ENCODE measurements around the gene FAM20A. TPM values are rescaled to one million over a fixed set of nuclear protein-coding genes. Genes with fewer than 3 reads are reported as not detected.

FAM20A gene
- polyA plus RNA-seq, 1 donor (not counting 4 experiments of a cell fraction or from before 2014, with no cell fraction given): not detected

DNA sequence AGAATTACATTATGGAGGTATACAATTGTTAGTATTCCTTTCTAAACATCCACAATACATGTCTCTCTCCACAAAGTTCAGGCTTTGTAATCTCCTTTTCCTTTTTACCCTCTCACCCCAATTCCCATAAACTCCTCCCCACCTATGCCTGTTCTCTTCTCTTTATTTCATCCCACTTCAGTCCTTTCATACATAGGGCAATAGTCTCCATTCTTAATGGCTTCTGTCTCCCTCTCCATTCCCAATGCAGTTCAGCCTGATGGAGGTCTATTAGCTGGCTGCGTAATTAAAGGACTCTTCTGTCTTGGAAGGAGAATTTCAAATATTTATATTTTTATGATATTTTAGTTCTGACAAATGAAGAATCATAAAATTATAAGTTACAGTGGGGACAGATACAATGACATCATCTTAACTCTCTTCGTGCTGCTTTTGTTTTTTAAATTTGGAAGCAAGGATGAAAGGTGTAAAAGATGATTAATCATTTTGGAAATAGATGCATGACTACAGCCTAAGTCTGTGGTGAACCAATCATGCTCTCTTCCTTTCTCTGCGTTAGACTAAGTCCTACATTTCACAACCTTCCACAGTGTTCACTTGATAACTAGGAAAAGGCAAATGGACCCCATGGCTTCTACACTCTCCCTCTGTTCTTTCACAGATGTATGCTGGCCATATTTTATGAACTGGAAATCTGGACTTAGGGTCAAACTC, 11.2 kb upstream of the FAM20A start:
- Histone ChIP-seq H3K4me1 (ENCODE audit: control insufficient read depth, extremely low read depth, insufficient read depth, low read length) (no peaks in the 10 kb centered on the region), H4K20me1 (ENCODE audit: control insufficient read depth, extremely low read depth, insufficient read depth, low read length) (no peaks in the 10 kb centered on the region), H3K79me2 (ENCODE audit: control insufficient read depth, insufficient read depth, low read length) (no peaks in the 10 kb centered on the region), H3K27ac (ENCODE audit: control insufficient read depth, insufficient read depth, low read length) (no peak overlapping the region), H3K4me3 (ENCODE audit: control insufficient read depth in 2 of 3, extremely low read depth in 1 of 3, insufficient read depth in 2 of 3, low read depth in 1 of 3, low read length in 3 of 3) (no peak overlapping the region), H3K4me2 (ENCODE audit: control insufficient read depth, extremely low read depth, insufficient read depth, low read depth, low read length) (no peak overlapping the region), H2AFZ (ENCODE audit: control insufficient read depth, low read length) (no peak overlapping the region), H3K36me3 (ENCODE audit: control insufficient read depth in 2 of 2, extremely low read depth in 1 of 2, insufficient read depth in 2 of 2, low read length in 2 of 2) (no peaks in the 10 kb centered on the region), H3K9me1 (ENCODE audit: control insufficient read depth, extremely low read depth, insufficient read depth, low read length) (no peaks in the 10 kb centered on the region), H3K9me3 (ENCODE audit: control insufficient read depth, low read depth, low read length) (no peaks in the 10 kb centered on the region), H3K9ac (ENCODE audit: control insufficient read depth, extremely low read depth, insufficient read depth, low read length) (no peak overlapping the region), H3K27me3 (ENCODE audit: control insufficient read depth, extremely low read depth, insufficient read depth, low read length) (no peaks in the 10 kb centered on the region)
- dilution Hi-C loops (cut with MboI; ENCODE audit: extremely low pct_ligation_motif_present, low sequenced_read_pairs): no loop called here
- FAIRE-seq (no peak), DNase-seq (ENCODE audit: low read depth, low spot score) (no peak)
- TF ChIP-seq, protein P1, sequence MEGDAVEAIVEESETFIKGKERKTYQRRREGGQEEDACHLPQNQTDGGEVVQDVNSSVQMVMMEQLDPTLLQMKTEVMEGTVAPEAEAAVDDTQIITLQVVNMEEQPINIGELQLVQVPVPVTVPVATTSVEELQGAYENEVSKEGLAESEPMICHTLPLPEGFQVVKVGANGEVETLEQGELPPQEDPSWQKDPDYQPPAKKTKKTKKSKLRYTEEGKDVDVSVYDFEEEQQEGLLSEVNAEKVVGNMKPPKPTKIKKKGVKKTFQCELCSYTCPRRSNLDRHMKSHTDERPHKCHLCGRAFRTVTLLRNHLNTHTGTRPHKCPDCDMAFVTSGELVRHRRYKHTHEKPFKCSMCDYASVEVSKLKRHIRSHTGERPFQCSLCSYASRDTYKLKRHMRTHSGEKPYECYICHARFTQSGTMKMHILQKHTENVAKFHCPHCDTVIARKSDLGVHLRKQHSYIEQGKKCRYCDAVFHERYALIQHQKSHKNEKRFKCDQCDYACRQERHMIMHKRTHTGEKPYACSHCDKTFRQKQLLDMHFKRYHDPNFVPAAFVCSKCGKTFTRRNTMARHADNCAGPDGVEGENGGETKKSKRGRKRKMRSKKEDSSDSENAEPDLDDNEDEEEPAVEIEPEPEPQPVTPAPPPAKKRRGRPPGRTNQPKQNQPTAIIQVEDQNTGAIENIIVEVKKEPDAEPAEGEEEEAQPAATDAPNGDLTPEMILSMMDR (optimal IDR thresholded peaks at IDR 0.05 in 1 of 3, IDR thresholded peaks at IDR 0.05 in 1 of 3, conservative IDR thresholded peaks at IDR 0.05 in 1 of 3; ENCODE audit: extremely low read depth in 1 of 3, insufficient read depth in 2 of 3, low read length in 3 of 3): no peak

DNA sequence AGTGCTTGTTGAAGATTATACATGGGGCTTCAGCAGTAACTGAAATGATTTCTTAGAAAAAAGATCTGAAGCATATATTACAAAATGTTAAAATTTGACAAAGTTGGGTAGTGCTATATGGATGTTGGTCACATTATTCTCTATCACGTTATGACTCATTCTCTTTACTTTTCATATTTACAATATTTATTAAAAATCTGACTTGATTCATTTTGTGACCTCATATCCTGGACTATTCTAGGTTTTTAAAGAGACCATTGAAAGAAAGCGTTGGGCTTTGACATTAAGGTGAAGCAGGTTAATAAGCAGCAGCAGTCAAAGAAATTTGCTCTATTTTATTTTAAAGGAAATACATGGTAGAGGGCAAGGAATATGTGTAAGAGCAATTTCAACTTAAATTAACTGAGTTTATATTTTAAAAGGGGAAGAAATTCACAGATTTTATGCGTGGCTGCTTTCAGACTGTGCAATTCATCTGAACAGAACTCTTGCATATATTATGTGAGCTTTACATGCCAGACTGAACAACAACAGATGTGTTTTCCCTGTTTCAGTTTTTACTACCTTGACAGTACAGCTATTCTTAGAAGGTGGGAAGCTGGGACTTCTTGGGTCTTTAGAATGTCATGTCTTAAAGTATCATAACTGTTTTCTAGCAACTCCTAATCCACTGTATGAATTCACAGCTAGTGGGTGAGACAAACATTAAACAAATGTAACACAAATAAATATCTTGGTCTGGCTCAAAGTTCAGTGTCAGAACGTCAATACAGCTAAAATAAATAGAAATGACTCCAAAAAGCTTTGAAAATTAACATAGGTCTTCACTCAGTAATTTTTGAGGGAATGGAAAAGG, 10.4 kb upstream of the FAM20A start:
- Histone ChIP-seq H3K4me2 (ENCODE audit: control insufficient read depth, extremely low read depth, insufficient read depth, low read depth, low read length) (no peak overlapping the region), H3K4me3 (ENCODE audit: control insufficient read depth in 2 of 3, extremely low read depth in 1 of 3, insufficient read depth in 2 of 3, low read depth in 1 of 3, low read length in 3 of 3) (no peak overlapping the region), H3K9ac (ENCODE audit: control insufficient read depth, extremely low read depth, insufficient read depth, low read length) (no peak overlapping the region), H3K9me3 (ENCODE audit: control insufficient read depth, low read depth, low read length) (no peaks in the 10 kb centered on the region), H3K9me1 (ENCODE audit: control insufficient read depth, extremely low read depth, insufficient read depth, low read length) (no peaks in the 10 kb centered on the region), H3K27me3 (ENCODE audit: control insufficient read depth, extremely low read depth, insufficient read depth, low read length) (no peaks in the 10 kb centered on the region), H3K79me2 (ENCODE audit: control insufficient read depth, insufficient read depth, low read length) (no peaks in the 10 kb centered on the region), H3K36me3 (ENCODE audit: control insufficient read depth in 2 of 2, extremely low read depth in 1 of 2, insufficient read depth in 2 of 2, low read length in 2 of 2) (no peaks in the 10 kb centered on the region), H2AFZ (ENCODE audit: control insufficient read depth, low read length) (no peak overlapping the region), H3K4me1 (ENCODE audit: control insufficient read depth, extremely low read depth, insufficient read depth, low read length) (no peaks in the 10 kb centered on the region), H3K27ac (ENCODE audit: control insufficient read depth, insufficient read depth, low read length) (no peak overlapping the region), H4K20me1 (ENCODE audit: control insufficient read depth, extremely low read depth, insufficient read depth, low read length) (no peaks in the 10 kb centered on the region)
- TF ChIP-seq, protein P1 (optimal IDR thresholded peaks at IDR 0.05 in 1 of 3, IDR thresholded peaks at IDR 0.05 in 1 of 3, conservative IDR thresholded peaks at IDR 0.05 in 1 of 3; ENCODE audit: extremely low read depth in 1 of 3, insufficient read depth in 2 of 3, low read length in 3 of 3): no peak
- no peak for TF ChIP-seq EZH2 (IDR thresholded peaks at IDR 0.05; ENCODE audit: low read length)
- dilution Hi-C loops (cut with MboI; ENCODE audit: extremely low pct_ligation_motif_present, low sequenced_read_pairs): no loop called here
- no peak for DNase-seq (ENCODE audit: low read depth, low spot score)
- FAIRE-seq: no peak

Data from keratinocyte (primary cell).